HEK293T (cell line): ENCODE results near the gene SLC30A9.

Source experiments
- BHLHE40 ChIP-seq: fragments of 450-650 bp; IDR thresholded peaks from 2 replicates; pipeline ENCODE4 v1.6.1; 2016; ENCODE audit warnings: mild to moderate bottlenecking, moderate library complexity, borderline replicate concordance
- CTBP1 ChIP-seq: fragments of 450-650 bp; IDR thresholded peaks from 2 replicates; pipeline ENCODE4 v1.6.1; 2016; ENCODE audit warnings: borderline replicate concordance
- FOXM1 ChIP-seq: fragments of 450-650 bp; IDR thresholded peaks from 2 replicates; pipeline ENCODE4 v1.6.1; 2017; ENCODE audit warnings: mild to moderate bottlenecking, borderline replicate concordance
- SUZ12 ChIP-seq: fragments of 450-650 bp; IDR thresholded peaks from 2 replicates; pipeline ENCODE4 v1.6.1; 2016; ENCODE audit warnings: mild to moderate bottlenecking
- ZNF384 ChIP-seq: fragments of 450-650 bp; IDR thresholded peaks from 2 replicates; pipeline ENCODE4 v1.6.1; 2016

DNA sequence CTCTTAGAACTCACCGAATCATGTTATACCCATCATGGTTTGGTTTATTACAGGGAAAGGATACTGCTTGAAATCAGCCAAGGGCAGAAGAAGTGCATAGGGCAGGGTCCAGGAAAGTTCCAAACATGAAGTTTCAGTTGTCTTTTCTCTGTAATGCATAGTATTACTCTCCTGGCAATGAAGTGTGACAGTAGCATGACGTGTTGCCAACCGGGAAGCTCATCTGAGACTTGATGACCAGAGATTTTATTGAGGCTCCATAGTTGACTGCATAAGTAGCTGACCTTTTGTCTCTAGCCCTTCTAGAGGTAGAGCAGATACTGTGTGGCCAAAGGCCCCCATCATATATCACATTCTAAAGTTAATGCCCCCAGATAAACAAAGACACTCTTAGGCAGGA, 90.0 kb downstream of the SLC30A9 start:
- TF ChIP-seq SUZ12 (no peak), CTBP1 (no peak), BHLHE40 (no peak), ZNF384 (no peak), FOXM1 (no peak)
